HG02885 (cell line): ENCODE results near the gene GET3.
"Not testable (repeated sequence)": the region's sequence is repeated elsewhere in the genome, so short reads cannot be mapped to it uniquely, and the experiment has no call there.

Source experiments
- ATAC-seq: cut with Tn5 transposase; IDR thresholded peaks from one replicate; pipeline ENCODE4 v1.9.1; 2021; ENCODE audit warnings: mild to moderate bottlenecking; ENCODE audit not compliant: unreplicated experiment, poor library complexity

GET3 gene

GRCh38 chr19:12790628-12791344 lies 53.5 kb downstream of the GET3 start:
- ATAC-seq: no peak

- ATAC-seq: peak; percentile 39
Observed at GRCh38 chr19:12791345-12792050, 54.2 kb downstream of the GET3 start, which contains the start of gene JUNB. Gene JUNB (plus strand): TSS chr19:12791486. CDS start chr19:12791772, 286 bp downstream.

- ATAC-seq: no peak
Observed at GRCh38 chr19:12792051-12792852, 55.0 kb downstream of the GET3 start.

- ATAC-seq: no peak
Observed at GRCh38 chr19:12792853-12793289, 55.6 kb downstream of the GET3 start.

- ATAC-seq: peak; percentile 40
Observed at GRCh38 chr19:12793290-12794195, 56.2 kb downstream of the GET3 start.

GRCh38 chr19:12794196-12794941 lies 57.1 kb downstream of the GET3 start:
- ATAC-seq: no peak

GRCh38 chr19:12794971-12795381 lies 57.7 kb downstream of the GET3 start:
- ATAC-seq: no peak

- no peak for ATAC-seq
Observed at GRCh38 chr19:12796146-12797071, 59.1 kb downstream of the GET3 start.

- no peak for ATAC-seq
Observed at GRCh38 chr19:12797141-12797587, 59.9 kb downstream of the GET3 start.

GRCh38 chr19:12797607-12798006 lies 60.3 kb downstream of the GET3 start:
- ATAC-seq: not testable (repeated sequence)
